Gastroesophageal sphincter (tissue), 4 donors: Measurements from ENCODE around the gene NDRG2. TPM values are rescaled to one million over a fixed set of nuclear protein-coding genes. Genes with fewer than 3 reads are reported as not detected.
"Not testable (repeated sequence)": the region's sequence is repeated elsewhere in the genome, so short reads cannot be mapped to it uniquely, and the experiment has no call there.

ENCODE experiments used
- ATAC-seq: fragments of 150-250 bp; one replicate; pipeline ENCODE4 v1.9.1; 2016; ENCODE audit warnings: mild to moderate bottlenecking, moderate library complexity
- H3K27ac ChIP-seq, 4 donors: fragments of 200-600 bp; sonication (generic) in 3 of 4; 1 replicate in 3 of 4; 2 replicates in 1 of 4; pipeline ENCODE4 v1.5.1; 2016 to 2019
- H3K27me3 ChIP-seq: fragments of 200-600 bp; sonication (generic); one replicate; pipeline ENCODE4 v1.5.1; 2019
- H3K36me3 ChIP-seq, 2 donors: fragments of 200-600 bp; sonication (generic); one replicate each; pipeline ENCODE4 v1.5.1; 2019; ENCODE audit warnings: control low read depth in 1 of 2
- H3K4me1 ChIP-seq, 3 donors: fragments of 200-600 bp; sonication (generic); 1 replicate in 2 of 3; 2 replicates in 1 of 3; pipeline ENCODE4 v1.5.1; 2016 to 2019; ENCODE audit warnings: control low read depth in 2 of 3
- H3K4me3 ChIP-seq, 2 donors: fragments of 200-600 bp; sonication (generic); one replicate each; pipeline ENCODE4 v1.5.1; 2019; ENCODE audit warnings: mild to moderate bottlenecking in 1 of 2, moderate library complexity in 1 of 2
- H3K9me3 ChIP-seq, 3 donors: fragments of 200-600 bp; sonication (generic); one replicate each; pipeline ENCODE4 v1.5.1; 2017 to 2019; ENCODE audit warnings: control low read depth in 2 of 3
- EP300 ChIP-seq: sonication (generic); formaldehyde crosslinking; IDR thresholded peaks from one replicate; pipeline ENCODE4 v1.6.1; 2017; ENCODE audit warnings: antibody characterized with exemption, mild to moderate bottlenecking
- POLR2A ChIP-seq, 2 donors: fragments of 450-650 bp; IDR thresholded peaks; one replicate each; pipeline ENCODE4 v1.6.1; 2017; ENCODE audit warnings: antibody characterized with exemption in 2 of 2, mild to moderate bottlenecking in 2 of 2, moderate library complexity in 1 of 2
- POLR2AphosphoS5 ChIP-seq: sonication (generic); formaldehyde crosslinking; IDR thresholded peaks from one replicate; pipeline ENCODE4 v1.6.1; 2017; ENCODE audit warnings: antibody characterized with exemption
- WGBS, 2 donors: methylation state at CpG; one replicate each; pipeline ENCODE4 v1.1.5; 2018; ENCODE audit warnings: low coverage in 1 of 2; 5-methylcytosine and 5-hydroxymethylcytosine counted together
- total RNA-seq, 4 donors: library from RNA; depleted of rRNA; stranded (reverse); fragments of >200 nt; gene quantifications; one replicate each; pipeline ENCODE4 v1.1.0, GENCODE V29; 2016
- TF ChIP-seq, protein P1 (sequence below), 4 experiments: fragments of 200-600 bp in 2 of 4; fragments of 450-650 bp in 2 of 4; sonication (generic) in 1 of 4; IDR thresholded peaks; one replicate each; pipeline ENCODE4 v1.5.1; 2017 to 2019; ENCODE audit warnings: antibody characterized with exemption in 4 of 4, mild to moderate bottlenecking in 2 of 4, moderate library complexity in 2 of 4

The NDRG2 gene
- total RNA-seq, 4 donors from 2014 or later, result 155 to 259 (median 187) TPM

DNA sequence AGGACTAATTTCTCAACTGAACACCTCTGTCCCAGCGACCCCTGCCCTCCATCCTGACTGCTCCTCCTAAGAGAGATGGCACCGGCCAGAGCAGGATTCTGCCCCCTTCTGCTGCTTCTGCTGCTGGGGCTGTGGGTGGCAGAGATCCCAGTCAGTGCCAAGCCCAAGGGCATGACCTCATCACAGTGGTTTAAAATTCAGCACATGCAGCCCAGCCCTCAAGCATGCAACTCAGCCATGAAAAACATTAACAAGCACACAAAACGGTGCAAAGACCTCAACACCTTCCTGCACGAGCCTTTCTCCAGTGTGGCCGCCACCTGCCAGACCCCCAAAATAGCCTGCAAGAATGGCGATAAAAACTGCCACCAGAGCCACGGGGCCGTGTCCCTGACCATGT is 18.1 kb upstream of the NDRG2 start:
- no peak for ATAC-seq
- peaks cover 14 to 48% (median 17%) of the 10 kb centered on the region in 3 donors for H3K4me1 ChIP-seq

DNA sequence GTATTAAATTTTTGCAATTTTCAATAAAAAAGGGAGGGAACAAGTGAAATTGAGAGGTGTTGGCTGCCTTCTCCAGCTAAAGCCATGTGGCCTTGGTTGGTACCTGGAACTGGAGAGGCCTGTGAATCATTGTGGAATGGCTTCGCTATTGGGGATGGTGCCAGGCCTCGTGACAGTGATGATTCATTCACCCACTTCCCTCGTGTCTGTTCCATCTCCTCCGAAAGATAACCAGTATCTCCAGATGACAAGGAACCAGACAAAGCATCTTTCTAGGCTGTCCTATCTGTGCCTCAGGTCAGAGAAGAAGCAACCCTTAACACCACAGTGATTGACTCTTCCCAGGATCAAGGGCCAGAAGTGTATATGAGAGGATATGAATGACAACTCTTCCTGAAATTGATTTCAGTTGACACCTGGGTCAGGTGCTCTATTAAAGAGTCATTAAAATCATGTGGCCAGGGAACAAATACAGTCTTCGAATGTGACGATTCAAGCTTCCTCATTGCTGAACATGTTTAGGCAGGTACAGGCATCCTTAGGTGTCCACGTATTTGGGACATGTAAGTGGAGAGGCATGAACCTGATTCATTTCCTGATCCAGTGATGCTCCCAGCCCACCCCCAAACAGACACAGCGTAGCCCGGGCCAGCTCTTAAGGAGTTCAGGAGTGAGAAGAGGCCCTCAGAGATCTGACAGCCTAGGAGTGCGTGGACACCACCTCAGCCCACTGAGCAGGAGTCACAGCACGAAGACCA is 17.0 kb upstream of the NDRG2 start, which contains the start of gene RNASE7:
TSS of gene RNASE7 (plus strand) at position 687 of the 758 bp plus-strand sequence. CDS start 631 bp downstream, outside the sequence.
- peaks cover 14 to 44% (median 17%) of the 10 kb centered on the region in 3 donors for H3K4me1 ChIP-seq
- ATAC-seq, result no peak
- TF ChIP-seq POLR2AphosphoS5, result no peak
- TF ChIP-seq, protein P1, sequence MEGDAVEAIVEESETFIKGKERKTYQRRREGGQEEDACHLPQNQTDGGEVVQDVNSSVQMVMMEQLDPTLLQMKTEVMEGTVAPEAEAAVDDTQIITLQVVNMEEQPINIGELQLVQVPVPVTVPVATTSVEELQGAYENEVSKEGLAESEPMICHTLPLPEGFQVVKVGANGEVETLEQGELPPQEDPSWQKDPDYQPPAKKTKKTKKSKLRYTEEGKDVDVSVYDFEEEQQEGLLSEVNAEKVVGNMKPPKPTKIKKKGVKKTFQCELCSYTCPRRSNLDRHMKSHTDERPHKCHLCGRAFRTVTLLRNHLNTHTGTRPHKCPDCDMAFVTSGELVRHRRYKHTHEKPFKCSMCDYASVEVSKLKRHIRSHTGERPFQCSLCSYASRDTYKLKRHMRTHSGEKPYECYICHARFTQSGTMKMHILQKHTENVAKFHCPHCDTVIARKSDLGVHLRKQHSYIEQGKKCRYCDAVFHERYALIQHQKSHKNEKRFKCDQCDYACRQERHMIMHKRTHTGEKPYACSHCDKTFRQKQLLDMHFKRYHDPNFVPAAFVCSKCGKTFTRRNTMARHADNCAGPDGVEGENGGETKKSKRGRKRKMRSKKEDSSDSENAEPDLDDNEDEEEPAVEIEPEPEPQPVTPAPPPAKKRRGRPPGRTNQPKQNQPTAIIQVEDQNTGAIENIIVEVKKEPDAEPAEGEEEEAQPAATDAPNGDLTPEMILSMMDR (IDR thresholded peaks at IDR 0.05), result no peak
- no peak for TF ChIP-seq POLR2A (IDR thresholded peaks at IDR 0.05)
- TF ChIP-seq EP300, result no peak

More for the DNA sequence above, 18.1 kb upstream of the NDRG2 start:
- TF ChIP-seq POLR2A (IDR thresholded peaks at IDR 0.05), result no peak
- no peak for TF ChIP-seq POLR2AphosphoS5
- TF ChIP-seq, protein P1 (IDR thresholded peaks at IDR 0.05), result no peak
- no peak for TF ChIP-seq EP300
- Histone ChIP-seq H3K36me3 (no peaks in the 10 kb centered on the region), H3K4me3 (no peak overlapping the region), H3K27me3 (no peaks in the 10 kb centered on the region), H3K9me3 (no peaks in the 10 kb centered on the region), H3K27ac (no peak overlapping the region)
- WGBS, 2 donors, result 55 to 59% methylated on average over 5 to 7 of the region's 8 CpGs

DNA sequence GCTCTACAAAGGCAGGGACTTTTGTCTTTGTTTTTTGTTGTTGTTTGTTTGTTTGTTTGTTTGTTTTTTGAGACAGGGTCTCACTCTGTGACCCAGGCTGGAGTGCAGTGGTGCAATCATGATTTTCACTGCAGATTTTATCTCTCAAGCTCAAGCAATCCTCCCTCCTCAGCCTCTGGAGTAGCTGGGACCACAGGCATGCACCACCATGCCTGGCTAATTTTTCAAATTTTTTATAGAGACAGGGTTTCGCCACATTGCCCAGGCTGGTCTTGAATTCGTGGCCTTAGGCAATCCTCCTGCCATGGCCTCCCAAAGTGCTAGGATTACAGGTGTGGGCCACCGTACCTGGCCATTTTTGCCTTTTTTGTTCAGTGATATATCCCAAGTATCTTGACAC is 16.1 kb upstream of the NDRG2 start:
- WGBS, 2 donors, result 75% methylated on average over 3 of the region's 3 CpGs; no CpG with 5 or more reads in 1 of the 2 donors
- H3K4me3 ChIP-seq, H3K27me3 ChIP-seq, H3K9me3 ChIP-seq, ATAC-seq, H3K36me3 ChIP-seq, H3K27ac ChIP-seq: not testable (repeated sequence)
- H3K4me1 ChIP-seq, result peaks cover 14 to 44% (median 17%) of the 10 kb centered on the region in 3 donors

More for the DNA sequence above, 17.0 kb upstream of the NDRG2 start, which contains the start of gene RNASE7:
- H3K27ac ChIP-seq, result no peak within 1 kb of the TSS
- no peaks in the 10 kb centered on the region for H3K36me3 ChIP-seq
- H3K4me3 ChIP-seq, result no peak within 1 kb of the TSS
- H3K9me3 ChIP-seq, result no peaks in the 10 kb centered on the region
- 66 to 67% methylated on average over 7 to 8 of the region's 11 CpGs for WGBS, 2 donors
- H3K27me3 ChIP-seq, result no peaks in the 10 kb centered on the region

DNA sequence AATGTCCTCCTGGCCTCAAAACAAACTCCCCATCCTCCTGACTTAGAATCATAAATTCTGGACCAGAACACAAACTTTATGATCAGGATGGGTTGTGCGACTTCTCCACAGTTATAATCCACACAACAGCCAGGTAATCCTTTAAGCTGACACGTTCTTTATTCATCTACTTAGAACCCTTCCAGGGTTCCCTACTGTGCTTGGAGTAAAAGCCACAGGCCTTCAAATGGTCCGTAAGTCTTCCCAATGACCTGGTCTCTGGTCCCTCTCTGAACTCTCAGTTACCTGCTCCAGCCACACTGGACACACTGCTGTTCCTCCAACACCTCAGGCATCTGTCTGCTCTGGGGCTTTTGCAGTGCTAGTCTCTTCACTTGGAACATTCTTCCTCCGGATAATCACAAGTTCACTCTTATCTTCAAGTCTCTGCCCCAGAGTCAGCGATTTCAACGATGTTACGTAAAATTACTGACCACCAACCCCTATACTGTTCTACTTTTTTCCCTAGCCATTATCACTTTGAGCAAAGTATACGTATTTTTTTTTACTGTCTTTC is 15.6 kb upstream of the NDRG2 start:
- WGBS, 2 donors, result 55 to 64% methylated on average over 7 to 8 of the region's 8 CpGs

More for the DNA sequence above, 15.6 kb upstream of the NDRG2 start:
- H3K4me3 ChIP-seq, result no peak overlapping the region
- ATAC-seq, result no peak
- H3K9me3 ChIP-seq, result no peaks in the 10 kb centered on the region
- TF ChIP-seq, protein P1 (IDR thresholded peaks at IDR 0.05), result no peak
- TF ChIP-seq EP300, result no peak
- TF ChIP-seq POLR2A (IDR thresholded peaks at IDR 0.05), result no peak
- no peak for TF ChIP-seq POLR2AphosphoS5
- H3K4me1 ChIP-seq, result peaks cover 14 to 44% (median 17%) of the 10 kb centered on the region in 3 donors
- H3K36me3 ChIP-seq, result no peaks in the 10 kb centered on the region
- no peak overlapping the region for H3K27ac ChIP-seq
- no peaks in the 10 kb centered on the region for H3K27me3 ChIP-seq
